ENCODE measurements around the gene ADAMTSL1.

Gene ADAMTSL1

GRCh38 chr9:18477719-18478118 lies 3.8 kb downstream of the ADAMTSL1 start:
- ATAC-seq (ENCODE audit: insufficient read depth, low read depth) (no peak), DNase-seq (no peak)
- no peaks in the 10 kb centered on the region for H4K20me1 ChIP-seq (ENCODE audit: insufficient read depth, low read length)
- no peaks in the 10 kb centered on the region for H3K36me3 ChIP-seq (ENCODE audit: insufficient read depth, low read length)
- no peak overlapping the region for H3K4me3 ChIP-seq (ENCODE audit: low read depth in 1 of 2, low read length in 2 of 2)
- H3K9ac ChIP-seq (ENCODE audit: low read depth, low read length): no peak overlapping the region
- no peak overlapping the region for H3K27ac ChIP-seq (ENCODE audit: low read length)
- TF ChIP-seq CTCF (IDR thresholded peaks at IDR 0.05; ENCODE audit: borderline replicate concordance, extremely low read depth, low read length, poor library complexity, severe bottlenecking) (no peak), EZH2 (IDR thresholded peaks at IDR 0.05; ENCODE audit: borderline replicate concordance, low read depth, low read length, severe bottlenecking) (no peak)
- H3K79me2 ChIP-seq (ENCODE audit: insufficient read depth, low read length): no peaks in the 10 kb centered on the region
- peaks cover 10% of the 10 kb centered on the region for H3K27me3 ChIP-seq (ENCODE audit: insufficient read depth, low read length, poor library complexity)
- H3K9me3 ChIP-seq (ENCODE audit: insufficient read depth, low read length, severe bottlenecking): no peaks in the 10 kb centered on the region
- H3K4me1 ChIP-seq (ENCODE audit: insufficient read depth, low read length): no peaks in the 10 kb centered on the region
- no peak overlapping the region for H2AFZ ChIP-seq (ENCODE audit: low read depth, low read length)
- H3K4me2 ChIP-seq (ENCODE audit: insufficient read depth, low read length): no peak overlapping the region

GRCh38 chr9:18478501-18479361 lies 4.8 kb downstream of the ADAMTSL1 start:
- TF ChIP-seq CTCF (IDR thresholded peaks at IDR 0.05; ENCODE audit: borderline replicate concordance, extremely low read depth, low read length, poor library complexity, severe bottlenecking) (no peak), EZH2 (IDR thresholded peaks at IDR 0.05; ENCODE audit: borderline replicate concordance, low read depth, low read length, severe bottlenecking) (no peak)
- no peaks in the 10 kb centered on the region for H4K20me1 ChIP-seq (ENCODE audit: insufficient read depth, low read length)
- no peak overlapping the region for H3K4me2 ChIP-seq (ENCODE audit: insufficient read depth, low read length)
- H2AFZ ChIP-seq (ENCODE audit: low read depth, low read length): no peak overlapping the region
- H3K36me3 ChIP-seq (ENCODE audit: insufficient read depth, low read length): no peaks in the 10 kb centered on the region
- no peaks in the 10 kb centered on the region for H3K79me2 ChIP-seq (ENCODE audit: insufficient read depth, low read length)
- H3K9ac ChIP-seq (ENCODE audit: low read depth, low read length): no peak overlapping the region
- DNase-seq (no peak), ATAC-seq (ENCODE audit: insufficient read depth, low read depth) (no peak)
- H3K4me1 ChIP-seq (ENCODE audit: insufficient read depth, low read length): no peaks in the 10 kb centered on the region
- no peak overlapping the region for H3K27ac ChIP-seq (ENCODE audit: low read length)
- no peak overlapping the region for H3K4me3 ChIP-seq (ENCODE audit: low read depth in 1 of 2, low read length in 2 of 2)
- H3K27me3 ChIP-seq (ENCODE audit: insufficient read depth, low read length, poor library complexity): peaks cover 6% of the 10 kb centered on the region
- no peaks in the 10 kb centered on the region for H3K9me3 ChIP-seq (ENCODE audit: insufficient read depth, low read length, severe bottlenecking)

GRCh38 chr9:18479405-18479804 lies 5.5 kb downstream of the ADAMTSL1 start:
- Histone ChIP-seq H3K36me3 (ENCODE audit: insufficient read depth, low read length) (no peaks in the 10 kb centered on the region), H2AFZ (ENCODE audit: low read depth, low read length) (no peak overlapping the region), H3K4me1 (ENCODE audit: insufficient read depth, low read length) (no peaks in the 10 kb centered on the region), H3K9ac (ENCODE audit: low read depth, low read length) (no peak overlapping the region), H3K27ac (ENCODE audit: low read length) (no peak overlapping the region), H3K4me3 (ENCODE audit: low read depth in 1 of 2, low read length in 2 of 2) (no peak overlapping the region), H3K79me2 (ENCODE audit: insufficient read depth, low read length) (no peaks in the 10 kb centered on the region), H3K4me2 (ENCODE audit: insufficient read depth, low read length) (no peak overlapping the region), H4K20me1 (ENCODE audit: insufficient read depth, low read length) (no peaks in the 10 kb centered on the region), H3K9me3 (ENCODE audit: insufficient read depth, low read length, severe bottlenecking) (no peaks in the 10 kb centered on the region), H3K27me3 (ENCODE audit: insufficient read depth, low read length, poor library complexity) (peaks cover 3% of the 10 kb centered on the region)
- ATAC-seq (ENCODE audit: insufficient read depth, low read depth): no peak
- TF ChIP-seq EZH2 (IDR thresholded peaks at IDR 0.05; ENCODE audit: borderline replicate concordance, low read depth, low read length, severe bottlenecking) (no peak), CTCF (IDR thresholded peaks at IDR 0.05; ENCODE audit: borderline replicate concordance, extremely low read depth, low read length, poor library complexity, severe bottlenecking) (no peak)
- no peak for DNase-seq

Data from DND-41 (cell line).